Astrocyte (in vitro differentiated cells and primary cell): ENCODE data around the gene PTPN20. TPM values are rescaled to one million over a fixed set of nuclear protein-coding genes. Genes with fewer than 3 reads are reported as not detected.
"Not testable (repeated sequence)": the region's sequence is repeated elsewhere in the genome, so short reads cannot be mapped to it uniquely, and the experiment has no call there.

ENCODE experiments used
- DNase-seq: peaks from one replicate; pipeline ENCODE4 v3.0.0-alpha.2; 2010; ENCODE audit warnings: low read depth
- FAIRE-seq: peaks from 2 replicates; lab custom pipeline; 2011; peaks lifted over from hg19 to GRCh38; lab: Jason Lieb, UNC
- H2AFZ ChIP-seq: 2 replicates; pipeline ENCODE4 v1.6.0; 2012; ENCODE audit warnings: low read depth, low read length, inconsistent platforms
- H3K27ac ChIP-seq: 2 replicates; pipeline ENCODE4 v1.5.1; 2011; ENCODE audit warnings: low read depth, low read length, inconsistent platforms
- H3K27me3 ChIP-seq: 2 replicates; pipeline ENCODE4 v1.6.0; 2011; ENCODE audit warnings: low read length, inconsistent platforms; ENCODE audit not compliant: insufficient read depth
- H3K36me3 ChIP-seq: 2 replicates; pipeline ENCODE4 v1.5.1; 2011; ENCODE audit warnings: low read length, inconsistent platforms; ENCODE audit not compliant: insufficient read depth
- H3K4me1 ChIP-seq: 2 replicates; pipeline ENCODE4 v1.5.1; 2011; ENCODE audit warnings: low read length, inconsistent platforms; ENCODE audit not compliant: insufficient read depth
- H3K4me2 ChIP-seq: 2 replicates; pipeline ENCODE4 v1.6.0; 2012; ENCODE audit warnings: low read length, inconsistent platforms
- H3K4me3 ChIP-seq: 2 replicates; pipeline ENCODE4 v1.5.1; 2011; ENCODE audit warnings: low read depth, mild to moderate bottlenecking, low read length, inconsistent platforms; ENCODE audit not compliant: insufficient read depth
- H3K79me2 ChIP-seq: 2 replicates; pipeline ENCODE4 v1.6.0; 2012; ENCODE audit warnings: mild to moderate bottlenecking, low read length, inconsistent platforms; ENCODE audit not compliant: insufficient read depth
- H3K9ac ChIP-seq: 2 replicates; pipeline ENCODE4 v1.6.0; 2012; ENCODE audit warnings: mild to moderate bottlenecking, low read length, inconsistent platforms
- H3K9me3 ChIP-seq: 2 replicates; pipeline ENCODE4 v1.5.1; 2012; ENCODE audit warnings: low read depth, mild to moderate bottlenecking, low read length, inconsistent platforms; ENCODE audit not compliant: insufficient read depth
- H4K20me1 ChIP-seq: 2 replicates; pipeline ENCODE4 v1.6.0; 2012; ENCODE audit warnings: low read length, inconsistent platforms; ENCODE audit not compliant: insufficient read depth
- H3K27ac Mint-ChIP-seq: one replicate; pipeline ENCODE4 v1.8.0; 2021; ENCODE audit warnings: mild to moderate bottlenecking, mixed read lengths; ENCODE audit not compliant: unreplicated experiment
- H3K27me3 Mint-ChIP-seq: one replicate; pipeline ENCODE4 v1.8.0; 2021; ENCODE audit warnings: low read depth, mixed read lengths; ENCODE audit not compliant: unreplicated experiment
- H3K36me3 Mint-ChIP-seq: one replicate; pipeline ENCODE4 v1.8.0; 2021; ENCODE audit warnings: low read depth, mixed read lengths; ENCODE audit not compliant: unreplicated experiment
- H3K4me1 Mint-ChIP-seq: one replicate; pipeline ENCODE4 v1.8.0; 2021; ENCODE audit warnings: low read depth, mixed read lengths; ENCODE audit not compliant: unreplicated experiment
- H3K4me3 Mint-ChIP-seq: one replicate; pipeline ENCODE4 v1.8.0; 2021; ENCODE audit warnings: mild to moderate bottlenecking, moderate library complexity, mixed read lengths; ENCODE audit not compliant: unreplicated experiment
- H3K9me3 Mint-ChIP-seq: one replicate; pipeline ENCODE4 v1.8.0; 2021; ENCODE audit warnings: mild to moderate bottlenecking, mixed read lengths; ENCODE audit not compliant: unreplicated experiment
- total RNA-seq: library from RNA; stranded (reverse); gene quantifications from 2 replicates; pipeline ENCODE4 v1.2.1, GENCODE V29; 2021

Gene PTPN20
- total RNA-seq, 1 donor from 2014 or later: not detected

DNA sequence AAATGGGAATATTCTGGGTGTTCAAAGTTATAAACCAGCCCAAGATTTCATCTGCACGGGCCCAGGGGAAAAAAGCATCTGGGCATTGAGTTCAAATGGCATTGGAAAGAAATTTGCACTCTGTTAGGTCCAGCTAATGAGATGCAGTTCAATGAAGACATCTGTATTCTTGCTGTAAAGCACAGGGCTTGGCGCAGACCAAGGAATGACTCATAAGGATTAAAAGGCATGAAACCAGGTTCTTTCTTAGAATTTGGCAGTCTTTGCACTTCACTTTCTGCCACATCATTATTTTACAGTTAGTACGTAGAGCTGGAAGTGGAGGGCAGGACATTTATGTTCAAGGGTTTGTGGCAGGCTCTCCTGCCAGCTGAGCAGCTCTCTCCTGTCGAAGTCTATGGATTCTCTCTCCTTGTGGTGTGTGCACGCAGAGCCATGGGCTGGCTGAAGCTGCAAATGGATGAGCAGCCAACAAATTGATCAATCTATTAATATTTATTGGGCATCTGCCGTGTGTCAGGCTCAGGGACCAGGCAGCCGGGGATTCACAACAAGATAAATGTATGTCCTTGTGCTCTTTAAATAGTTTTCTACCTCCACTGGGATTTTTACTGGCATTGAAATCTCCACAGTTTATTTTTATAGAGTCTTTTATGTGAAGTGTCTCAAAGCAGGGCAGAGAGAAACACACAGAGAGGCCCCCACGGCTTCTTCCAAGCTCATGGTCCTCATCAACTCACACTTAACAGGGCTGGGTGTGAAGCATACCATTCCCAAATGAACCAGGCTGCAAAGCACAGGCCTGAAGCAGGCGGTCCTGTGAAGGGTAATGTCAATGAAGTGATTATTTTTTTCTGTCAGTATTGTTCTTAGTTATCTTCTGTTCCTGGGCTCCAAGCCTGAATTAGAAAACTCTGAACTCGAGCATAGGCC, 3.8 kb upstream of the PTPN20 start:
- H3K4me2 ChIP-seq, H3K9me3 Mint-ChIP-seq, H3K27ac ChIP-seq, H3K9ac ChIP-seq, H2AFZ ChIP-seq, H3K27ac Mint-ChIP-seq, H3K4me3 Mint-ChIP-seq, FAIRE-seq, H3K4me3 ChIP-seq, H3K9me3 ChIP-seq, H3K27me3 Mint-ChIP-seq, H3K27me3 ChIP-seq, H4K20me1 ChIP-seq, H3K4me1 ChIP-seq, H3K36me3 Mint-ChIP-seq, DNase-seq, H3K79me2 ChIP-seq, H3K4me1 Mint-ChIP-seq, H3K36me3 ChIP-seq: not testable (repeated sequence)

GRCh38 chr10:46922498-46922897, 11.3 kb downstream of the PTPN20 start:
- FAIRE-seq, H3K36me3 Mint-ChIP-seq, H3K9me3 ChIP-seq, H3K4me3 ChIP-seq, H3K27me3 Mint-ChIP-seq, H3K9ac ChIP-seq, H3K4me2 ChIP-seq, H2AFZ ChIP-seq, H3K27me3 ChIP-seq, H3K4me3 Mint-ChIP-seq, H3K4me1 ChIP-seq, H3K9me3 Mint-ChIP-seq, H3K27ac Mint-ChIP-seq, H4K20me1 ChIP-seq, H3K4me1 Mint-ChIP-seq, H3K27ac ChIP-seq, H3K36me3 ChIP-seq, DNase-seq, H3K79me2 ChIP-seq: not testable (repeated sequence)

GRCh38 chr10:46925156-46925555, 13.9 kb downstream of the PTPN20 start:
- not testable (repeated sequence) for H3K4me1 ChIP-seq, H3K4me3 ChIP-seq, H3K9me3 Mint-ChIP-seq, H3K36me3 ChIP-seq, H3K27ac Mint-ChIP-seq, H3K36me3 Mint-ChIP-seq, H3K27me3 Mint-ChIP-seq, H4K20me1 ChIP-seq, H3K4me2 ChIP-seq, H3K27ac ChIP-seq, H3K9me3 ChIP-seq, H2AFZ ChIP-seq, FAIRE-seq, H3K4me3 Mint-ChIP-seq, H3K9ac ChIP-seq, H3K27me3 ChIP-seq, H3K79me2 ChIP-seq, DNase-seq, H3K4me1 Mint-ChIP-seq

GRCh38 chr10:46925853-46926252, 14.6 kb downstream of the PTPN20 start:
- not testable (repeated sequence) for H4K20me1 ChIP-seq, H3K4me2 ChIP-seq, H3K9me3 ChIP-seq, FAIRE-seq, H3K27me3 ChIP-seq, H3K27ac Mint-ChIP-seq, H3K36me3 Mint-ChIP-seq, H3K27me3 Mint-ChIP-seq, H3K4me1 ChIP-seq, H3K27ac ChIP-seq, H3K36me3 ChIP-seq, H3K4me1 Mint-ChIP-seq, H2AFZ ChIP-seq, H3K79me2 ChIP-seq, H3K4me3 ChIP-seq, H3K9ac ChIP-seq, H3K9me3 Mint-ChIP-seq, H3K4me3 Mint-ChIP-seq
- DNase-seq: peak; percentile 0

DNA sequence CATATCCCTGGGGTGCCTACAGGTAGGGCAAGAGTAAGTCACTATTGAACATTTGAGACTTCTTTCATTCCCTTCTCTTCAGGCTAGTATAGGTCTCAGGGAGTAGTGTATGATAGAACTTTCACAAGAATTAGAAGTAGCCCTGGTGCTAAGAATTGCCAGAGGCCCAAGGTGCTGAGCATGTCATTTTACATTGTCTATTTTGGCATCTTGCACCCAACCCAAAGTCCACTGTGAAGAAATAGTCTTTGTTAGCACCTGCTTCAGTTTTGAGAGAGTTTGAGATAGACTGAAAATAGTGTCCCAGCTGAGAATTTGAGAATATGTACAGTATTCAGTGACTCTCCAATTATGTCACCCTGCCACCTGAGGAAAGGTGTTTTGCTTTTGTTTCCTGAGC, 17.6 kb downstream of the PTPN20 start:
- H4K20me1 ChIP-seq, H3K27ac Mint-ChIP-seq, H3K4me1 ChIP-seq, H2AFZ ChIP-seq, H3K4me1 Mint-ChIP-seq, DNase-seq, H3K27me3 Mint-ChIP-seq, H3K36me3 Mint-ChIP-seq, H3K4me2 ChIP-seq, H3K4me3 Mint-ChIP-seq, H3K4me3 ChIP-seq, H3K36me3 ChIP-seq, FAIRE-seq, H3K79me2 ChIP-seq, H3K9me3 ChIP-seq, H3K27ac ChIP-seq, H3K27me3 ChIP-seq, H3K9ac ChIP-seq, H3K9me3 Mint-ChIP-seq: not testable (repeated sequence)

- not testable (repeated sequence) for H2AFZ ChIP-seq, H3K4me2 ChIP-seq, DNase-seq, H3K36me3 ChIP-seq, H3K27ac Mint-ChIP-seq, H3K27ac ChIP-seq, H3K4me1 ChIP-seq, FAIRE-seq, H3K79me2 ChIP-seq, H3K36me3 Mint-ChIP-seq, H3K4me1 Mint-ChIP-seq, H3K4me3 Mint-ChIP-seq, H3K4me3 ChIP-seq, H4K20me1 ChIP-seq, H3K27me3 Mint-ChIP-seq, H3K9me3 ChIP-seq, H3K27me3 ChIP-seq, H3K9ac ChIP-seq, H3K9me3 Mint-ChIP-seq
Observed at GRCh38 chr10:46932383-46932782, 21.2 kb downstream of the PTPN20 start.
